UCSD-AML1 (cell line): ENCODE measurements around the gene INVS.
"Not testable (repeated sequence)": the region's sequence is repeated elsewhere in the genome, so short reads cannot be mapped to it uniquely, and the experiment has no call there.

Source experiments
- DNase-seq: peaks from one replicate; lab custom pipeline; 2025; ENCODE audit not compliant: unreplicated experiment; lab: John Stamatoyannopoulos, UW

INVS gene

DNA sequence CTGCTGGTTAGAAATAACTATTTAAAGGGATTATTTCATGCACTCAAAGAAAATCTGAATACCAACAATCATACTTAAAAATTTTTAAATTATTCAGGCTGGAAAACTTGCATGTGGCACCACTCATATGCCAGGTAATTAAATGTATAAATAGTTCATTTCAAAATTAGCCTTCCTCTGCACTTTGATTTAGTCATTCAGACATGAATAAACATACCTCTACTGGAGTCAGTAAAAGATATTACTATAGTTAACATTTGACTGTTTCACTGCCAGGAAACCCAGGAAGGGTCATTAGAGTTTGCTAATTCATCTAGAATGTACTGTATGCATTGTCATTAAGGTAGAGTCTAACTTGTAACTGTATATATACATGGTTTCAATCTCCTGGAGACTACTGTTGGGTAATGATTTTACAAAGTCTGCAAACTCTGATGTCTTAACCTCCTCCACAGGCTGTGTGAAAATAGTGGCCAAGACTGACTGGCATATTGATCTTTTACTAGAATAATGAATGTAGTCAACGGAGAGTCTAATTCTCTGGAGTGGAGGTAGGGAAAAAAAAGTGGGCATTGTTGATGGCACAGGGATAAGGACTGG lies 210.0 kb downstream of the INVS start:
- no peak for DNase-seq

DNA sequence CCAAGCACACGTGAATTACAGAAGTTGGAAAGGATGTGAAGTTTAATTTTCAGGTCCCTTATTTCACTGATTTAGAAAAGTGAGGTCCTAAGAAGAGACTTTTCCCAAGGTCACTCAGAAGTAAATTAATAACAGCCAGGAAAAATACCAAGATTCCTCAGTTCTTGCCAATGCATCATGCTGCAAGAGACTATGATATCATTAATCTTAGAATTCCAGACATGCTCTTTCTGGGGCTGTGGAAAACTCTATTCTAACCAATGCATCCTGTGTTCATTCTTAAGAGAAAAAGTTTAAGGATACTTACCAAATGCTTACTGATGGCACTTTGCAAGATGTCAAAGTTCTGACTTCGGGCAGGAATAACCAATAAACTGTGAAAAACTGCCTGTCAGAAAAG lies 210.9 kb downstream of the INVS start:
- DNase-seq, result no peak

DNA sequence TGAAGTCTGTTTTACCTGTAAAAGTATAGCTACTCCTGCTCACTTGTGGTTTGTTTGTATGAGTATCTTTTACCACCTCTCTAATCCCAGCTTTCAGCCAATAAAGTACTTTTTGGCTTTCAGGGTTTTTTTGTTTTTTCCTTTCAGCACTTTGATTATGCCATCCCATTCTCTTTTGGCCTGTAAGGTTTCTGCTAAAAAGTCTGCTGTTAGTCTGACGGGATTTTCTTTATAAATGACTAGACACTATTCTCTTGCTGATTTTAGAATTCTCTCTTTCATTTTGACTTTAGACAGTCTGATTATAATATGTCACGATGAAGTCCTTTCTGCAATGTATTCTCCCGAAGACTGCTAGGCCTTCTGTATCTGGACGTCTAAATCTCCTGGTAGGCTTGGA lies 216.5 kb downstream of the INVS start:
- DNase-seq, result no peak

DNA sequence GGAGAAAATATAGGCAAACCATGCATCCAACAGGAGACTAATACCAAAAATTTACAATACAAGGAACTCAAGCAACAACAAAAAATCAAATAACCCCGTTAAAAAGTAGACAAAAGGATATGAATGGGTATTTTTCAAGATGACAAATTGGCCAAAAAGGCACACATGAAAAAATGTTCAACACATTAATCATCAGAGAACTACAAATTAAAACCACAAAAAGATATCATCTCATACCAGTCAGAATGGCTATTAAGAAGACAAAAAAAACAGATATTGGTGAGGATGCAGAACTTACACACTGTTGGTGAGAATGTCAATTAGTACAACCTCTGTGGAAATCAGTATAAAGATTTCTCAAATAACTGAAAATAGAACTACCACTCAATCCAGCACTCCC lies 218.7 kb downstream of the INVS start:
- no peak for DNase-seq

DNA sequence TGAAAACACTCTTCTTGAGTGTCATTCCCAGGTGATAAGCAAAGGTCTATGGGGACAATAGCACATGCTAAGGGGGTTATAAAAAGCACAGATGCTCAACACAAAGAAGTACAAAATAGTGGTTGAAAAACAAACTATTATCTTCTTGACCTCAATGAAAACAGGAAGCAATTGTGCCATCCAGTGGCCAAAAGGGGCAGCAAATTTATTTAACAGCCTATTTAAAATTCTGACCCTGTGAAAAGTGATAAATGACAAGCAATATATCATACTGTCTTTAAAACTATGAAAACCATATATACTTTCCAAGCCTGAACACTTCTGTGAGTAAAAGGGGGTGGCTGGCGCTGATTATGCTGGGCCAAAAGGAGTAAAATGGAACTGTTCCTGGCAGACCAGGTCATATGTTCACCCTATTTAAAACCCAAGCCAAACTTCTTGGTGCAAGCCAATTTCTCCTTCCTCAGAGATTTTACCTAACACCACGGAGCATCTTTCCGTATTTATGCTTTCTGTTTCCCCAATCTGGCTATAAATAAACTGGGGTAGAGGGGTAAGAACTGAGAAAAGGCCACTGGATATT lies 224.0 kb downstream of the INVS start:
- no peak for DNase-seq

DNA sequence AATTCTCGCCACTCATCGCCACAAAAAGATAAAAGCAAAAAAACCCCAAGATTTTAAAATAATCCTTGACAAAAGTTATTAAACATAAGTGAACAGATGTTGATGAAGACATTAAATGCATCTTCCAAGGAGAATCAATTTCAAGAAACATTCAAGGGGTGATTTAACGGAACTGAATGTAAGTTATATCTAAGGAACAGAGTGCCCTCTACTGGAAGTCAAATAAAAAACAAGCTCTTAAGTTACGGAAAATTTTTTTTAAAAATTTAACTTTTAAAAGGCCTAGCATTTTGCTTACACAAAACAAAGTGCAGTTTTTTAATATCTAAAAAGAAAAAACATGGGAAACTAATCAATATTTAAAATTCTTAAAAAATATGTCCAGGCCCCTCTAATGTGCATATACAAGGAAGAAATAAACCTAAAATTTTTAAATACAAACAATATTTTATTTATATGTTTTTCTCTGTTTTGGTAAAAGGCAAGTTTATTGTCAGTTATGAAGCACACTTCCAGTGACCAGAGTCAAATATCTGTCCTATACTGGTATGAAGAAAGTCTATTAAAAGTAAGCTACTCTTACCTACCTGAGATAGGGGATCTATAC lies 225.7 kb downstream of the INVS start:
- DNase-seq, result no peak

DNA sequence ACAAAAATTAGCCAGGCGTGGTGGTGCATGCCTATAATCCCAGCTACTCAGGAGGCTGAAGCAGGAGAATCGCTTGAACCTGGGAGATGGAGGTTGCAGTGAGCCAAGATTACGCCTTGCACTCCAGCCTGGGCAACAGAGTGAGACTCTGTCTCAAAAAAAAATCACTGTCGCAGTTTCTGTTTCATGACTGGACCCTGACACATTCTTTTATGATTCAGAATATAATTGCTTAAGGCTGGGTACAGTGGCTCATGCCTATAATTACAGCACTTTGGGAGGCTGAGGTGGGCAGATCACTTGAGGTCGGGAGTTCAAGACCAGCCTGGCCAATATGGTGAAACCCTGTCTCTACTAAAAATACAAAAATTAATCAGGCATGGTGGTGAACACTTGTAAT lies 239.7 kb downstream of the INVS start:
- not testable (repeated sequence) for DNase-seq

DNA sequence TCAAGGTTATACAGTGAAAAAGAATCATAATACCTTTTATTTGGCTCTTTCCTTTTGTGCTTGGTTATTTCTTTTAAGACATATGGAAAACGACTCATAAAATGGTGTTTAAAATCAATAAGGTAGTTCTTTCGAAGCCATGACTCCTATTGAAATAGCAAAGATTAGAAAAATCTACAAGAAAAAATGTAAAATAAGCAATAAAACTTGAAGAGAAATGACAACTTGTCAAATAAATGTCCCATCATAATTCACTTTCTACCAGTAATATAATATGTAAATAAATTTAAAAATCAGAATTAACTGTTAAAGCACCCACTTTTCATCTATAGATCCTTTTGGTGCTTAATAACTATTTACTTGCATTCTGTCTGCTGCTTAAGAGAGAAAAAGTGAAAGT lies 241.2 kb downstream of the INVS start:
- no peak for DNase-seq

DNA sequence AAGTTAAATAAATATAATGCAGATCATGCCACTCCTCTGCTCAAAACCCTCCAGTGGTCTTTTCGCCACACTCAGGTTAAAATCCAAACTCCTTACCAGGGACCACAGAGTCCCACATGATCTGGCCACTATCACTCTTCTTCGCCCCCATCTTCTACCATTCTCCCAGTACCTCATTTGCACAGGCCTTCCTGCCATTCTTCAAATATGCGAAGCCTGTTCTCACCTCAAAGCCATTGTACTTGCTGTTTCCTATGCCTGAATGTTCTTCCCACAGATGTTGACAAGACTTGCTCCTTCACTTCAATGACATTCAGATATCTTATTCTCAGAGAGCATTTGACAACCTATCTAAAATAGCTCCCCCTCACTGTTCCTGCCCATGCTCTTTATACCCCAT lies 242.8 kb downstream of the INVS start:
- no peak for DNase-seq

DNA sequence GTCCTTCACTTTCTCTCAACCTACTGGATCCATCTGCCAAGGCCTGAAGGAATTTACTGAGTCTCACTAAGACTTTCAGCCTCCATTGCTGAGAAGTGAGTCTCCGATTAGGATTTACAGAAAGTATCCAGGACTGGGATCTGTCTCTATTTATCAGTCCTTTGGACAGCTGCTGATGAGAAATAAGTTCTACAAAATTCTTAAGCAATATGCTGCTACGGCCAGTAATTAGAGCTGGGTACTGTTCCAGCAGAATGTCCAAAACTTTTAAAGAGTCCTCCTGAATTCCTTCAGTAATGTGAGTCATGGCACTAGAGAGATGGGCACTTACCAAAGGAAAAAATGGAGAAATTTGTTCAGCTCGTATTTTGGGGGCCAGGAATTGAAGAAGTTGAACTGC lies 247.8 kb downstream of the INVS start:
- DNase-seq, result no peak

DNA sequence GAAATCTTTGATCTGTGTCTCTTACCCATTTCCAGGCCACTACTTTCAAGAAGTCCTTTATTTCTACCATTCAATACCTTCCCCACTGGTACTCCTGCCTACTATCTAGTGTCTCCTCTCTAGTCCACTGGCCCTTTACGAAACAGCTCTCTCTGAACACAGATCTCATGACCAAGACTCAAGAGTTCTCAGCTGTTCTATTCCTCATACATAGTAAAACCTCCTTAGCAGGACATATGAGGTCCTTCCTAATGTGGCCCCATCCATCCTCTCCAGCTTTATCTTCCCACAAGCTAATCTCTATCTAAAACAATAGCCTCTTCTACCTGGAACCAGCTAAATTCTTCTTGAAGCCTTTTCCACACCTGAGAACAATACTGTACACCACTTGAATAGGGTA lies 251.1 kb downstream of the INVS start:
- no peak for DNase-seq
